ENCODE measurements around the gene SLC10A7.

Gene SLC10A7

DNA sequence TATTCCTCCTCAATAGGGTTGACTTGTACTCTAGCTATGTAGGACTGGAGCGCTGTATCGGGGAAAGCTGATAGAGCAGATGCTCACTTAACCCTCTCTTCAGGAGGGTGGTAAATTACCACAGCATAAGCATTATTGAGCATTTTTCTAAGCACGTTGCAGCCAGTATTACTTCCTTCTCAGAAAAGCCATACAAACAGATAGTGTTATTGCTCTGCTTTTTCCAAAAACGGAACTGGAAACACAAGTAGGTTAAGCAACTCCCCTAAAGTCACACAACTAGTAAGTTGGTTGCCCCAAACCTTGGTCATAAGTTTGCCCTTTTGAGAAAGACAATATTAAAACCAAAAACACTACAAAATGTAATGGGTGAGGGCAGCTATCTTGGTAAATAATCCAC, 233.5 kb downstream of the SLC10A7 start:
- no peak for DNase-seq
- H3K27ac ChIP-seq = no peak overlapping the region
- H3K9me3 ChIP-seq = no peaks in the 10 kb centered on the region
- no peaks in the 10 kb centered on the region for H3K27me3 ChIP-seq
- H3K4me1 ChIP-seq = peaks cover 0 to 2% (median 0%) of the 10 kb centered on the region in 4 donors
- intact Hi-C loops (cut with DNase I; ENCODE audit: low total_unique reads) = no loop called here
- H3K36me3 ChIP-seq = peaks cover 0 to 18% (median 4%) of the 10 kb centered on the region in 3 donors
- TF ChIP-seq, protein P1, sequence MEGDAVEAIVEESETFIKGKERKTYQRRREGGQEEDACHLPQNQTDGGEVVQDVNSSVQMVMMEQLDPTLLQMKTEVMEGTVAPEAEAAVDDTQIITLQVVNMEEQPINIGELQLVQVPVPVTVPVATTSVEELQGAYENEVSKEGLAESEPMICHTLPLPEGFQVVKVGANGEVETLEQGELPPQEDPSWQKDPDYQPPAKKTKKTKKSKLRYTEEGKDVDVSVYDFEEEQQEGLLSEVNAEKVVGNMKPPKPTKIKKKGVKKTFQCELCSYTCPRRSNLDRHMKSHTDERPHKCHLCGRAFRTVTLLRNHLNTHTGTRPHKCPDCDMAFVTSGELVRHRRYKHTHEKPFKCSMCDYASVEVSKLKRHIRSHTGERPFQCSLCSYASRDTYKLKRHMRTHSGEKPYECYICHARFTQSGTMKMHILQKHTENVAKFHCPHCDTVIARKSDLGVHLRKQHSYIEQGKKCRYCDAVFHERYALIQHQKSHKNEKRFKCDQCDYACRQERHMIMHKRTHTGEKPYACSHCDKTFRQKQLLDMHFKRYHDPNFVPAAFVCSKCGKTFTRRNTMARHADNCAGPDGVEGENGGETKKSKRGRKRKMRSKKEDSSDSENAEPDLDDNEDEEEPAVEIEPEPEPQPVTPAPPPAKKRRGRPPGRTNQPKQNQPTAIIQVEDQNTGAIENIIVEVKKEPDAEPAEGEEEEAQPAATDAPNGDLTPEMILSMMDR (IDR thresholded peaks at IDR 0.05) = no peak
- no peak overlapping the region for H3K4me3 ChIP-seq

DNA sequence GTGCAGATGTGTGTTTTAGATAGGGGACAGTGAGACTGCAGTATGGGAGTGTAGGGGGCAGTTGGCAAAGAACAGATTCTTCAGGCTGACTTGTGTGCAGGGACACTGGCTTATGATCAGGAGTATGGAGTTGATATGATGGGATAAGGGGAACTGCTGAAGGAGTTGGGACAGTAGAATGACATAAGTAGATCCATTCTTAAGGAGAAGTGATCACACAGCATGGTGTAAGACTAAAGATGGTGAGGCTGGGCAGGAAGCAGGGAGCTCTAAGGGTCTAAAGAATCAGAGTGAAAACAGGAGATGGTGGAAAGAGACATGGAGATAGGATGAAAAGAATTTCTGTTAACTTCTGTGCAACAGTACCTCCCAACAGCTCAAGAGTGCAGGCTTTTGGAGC, 236.7 kb downstream of the SLC10A7 start:
- Histone ChIP-seq H3K4me3 (no peak overlapping the region), H3K36me3 (peaks cover 0 to 18% (median 4%) of the 10 kb centered on the region in 3 donors), H3K27ac (no peak overlapping the region), H3K9me3 (no peaks in the 10 kb centered on the region), H3K27me3 (no peaks in the 10 kb centered on the region), H3K4me1 (peaks cover 0 to 8% (median 0%) of the 10 kb centered on the region in 4 donors)
- intact Hi-C loops (cut with DNase I; ENCODE audit: low total_unique reads) = no loop called here
- TF ChIP-seq, protein P1 (IDR thresholded peaks at IDR 0.05) = no peak
- no peak for DNase-seq

DNA sequence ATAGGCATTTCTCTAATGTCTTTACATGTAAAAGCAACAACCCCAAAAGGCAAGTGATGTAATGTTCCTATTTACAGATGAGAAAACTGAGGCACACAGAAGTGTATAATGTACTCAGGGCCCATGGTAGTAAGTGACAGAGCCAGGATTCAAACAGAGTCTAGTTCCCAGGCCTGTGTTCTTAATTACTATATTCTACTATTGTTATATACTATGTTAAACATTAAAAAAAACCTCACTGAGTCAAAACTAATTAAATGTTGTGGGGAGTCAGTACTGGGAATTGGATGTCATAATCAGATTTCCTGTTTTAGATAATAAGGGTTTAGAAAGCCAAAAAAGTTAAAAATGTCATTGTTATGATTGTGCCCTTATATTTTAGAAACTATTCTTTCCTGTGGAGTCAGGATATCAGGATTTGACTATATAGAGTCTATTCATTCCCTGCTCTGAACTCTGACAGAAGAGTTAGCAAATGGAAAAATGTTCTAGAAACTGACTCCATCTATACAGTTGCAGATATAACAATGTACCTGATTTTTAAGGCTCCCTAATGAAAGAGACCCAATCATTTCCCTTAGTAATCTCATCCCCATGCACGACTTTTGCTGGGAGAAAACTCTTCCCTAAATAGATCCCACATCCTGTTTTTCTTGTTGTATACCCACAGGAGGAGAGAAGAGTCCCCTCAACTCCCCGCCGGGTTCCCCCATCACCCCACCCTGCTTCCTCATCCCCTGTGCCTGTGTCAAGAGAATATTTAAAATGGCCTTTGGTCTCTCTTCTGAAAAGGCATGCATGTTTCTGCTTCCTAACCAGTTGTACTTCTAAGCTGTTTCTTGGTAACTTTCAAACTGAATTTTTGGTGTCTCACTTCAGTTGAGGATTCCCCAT, 237.7 kb downstream of the SLC10A7 start:
- Histone ChIP-seq H3K27ac (no peak overlapping the region), H3K9me3 (no peaks in the 10 kb centered on the region), H3K36me3 (peaks cover 0 to 18% (median 4%) of the 10 kb centered on the region in 3 donors), H3K4me3 (no peak overlapping the region), H3K27me3 (no peaks in the 10 kb centered on the region), H3K4me1 (peaks cover 0 to 14% (median 2%) of the 10 kb centered on the region in 4 donors)
- intact Hi-C loops (cut with DNase I; ENCODE audit: low total_unique reads) = no loop called here
- TF ChIP-seq, protein P1 (IDR thresholded peaks at IDR 0.05) = no peak
- no peak for DNase-seq

DNA sequence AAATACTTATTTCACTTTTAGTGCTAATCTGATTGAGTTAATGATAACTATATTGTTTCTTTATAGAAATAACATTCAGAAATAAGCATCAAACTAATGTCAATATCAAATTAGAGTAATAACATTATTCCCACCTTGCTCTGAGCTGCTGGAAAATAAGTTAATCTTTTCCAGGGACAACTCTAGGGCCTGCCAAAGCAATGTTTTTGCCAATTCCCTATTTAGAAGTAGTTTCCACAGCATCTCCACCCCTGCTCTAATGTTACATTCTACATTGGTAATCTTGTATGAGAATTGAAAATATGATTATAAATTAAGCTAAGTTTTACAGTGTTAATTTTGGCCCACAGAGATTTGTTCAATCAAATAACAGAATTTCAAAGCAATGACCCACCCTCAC, 239.1 kb downstream of the SLC10A7 start:
- peaks cover 0 to 14% (median 2%) of the 10 kb centered on the region in 4 donors for H3K4me1 ChIP-seq
- intact Hi-C loops (cut with DNase I; ENCODE audit: low total_unique reads) = no loop called here
- peaks cover 0 to 18% (median 4%) of the 10 kb centered on the region in 3 donors for H3K36me3 ChIP-seq
- no peak overlapping the region for H3K4me3 ChIP-seq
- no peak overlapping the region for H3K27ac ChIP-seq
- no peaks in the 10 kb centered on the region for H3K9me3 ChIP-seq
- DNase-seq = no peak
- no peaks in the 10 kb centered on the region for H3K27me3 ChIP-seq
- TF ChIP-seq, protein P1 (IDR thresholded peaks at IDR 0.05) = no peak

DNA sequence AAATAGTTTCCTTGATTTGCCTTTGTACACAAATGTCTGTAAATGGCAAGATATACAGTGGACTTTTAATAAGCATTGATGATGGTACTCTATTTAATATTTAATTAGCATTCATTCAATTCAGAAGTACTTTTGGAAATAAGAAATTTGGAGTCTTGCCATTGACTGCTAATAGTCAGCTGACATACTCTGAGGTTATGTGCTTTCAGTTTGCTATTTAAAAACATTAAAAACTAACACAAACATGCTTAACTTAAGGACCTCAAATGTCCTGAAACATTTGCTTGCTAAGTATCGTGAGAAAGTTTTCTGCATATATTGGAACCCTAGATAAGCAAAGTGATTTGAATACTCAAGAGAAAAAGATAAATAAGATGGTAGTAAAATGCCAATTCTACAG, 242.8 kb downstream of the SLC10A7 start:
- Histone ChIP-seq H3K9me3 (no peaks in the 10 kb centered on the region), H3K4me3 (no peak overlapping the region), H3K27ac (no peak overlapping the region), H3K36me3 (no peaks in the 10 kb centered on the region), H3K4me1 (peaks cover 0 to 14% (median 2%) of the 10 kb centered on the region in 4 donors), H3K27me3 (no peaks in the 10 kb centered on the region)
- TF ChIP-seq, protein P1 (IDR thresholded peaks at IDR 0.05) = no peak
- DNase-seq = no peak
- intact Hi-C loops (cut with DNase I; ENCODE audit: low total_unique reads) = no loop called here
